Brain microvascular endothelial cell (primary cell): ENCODE results near the gene GSX2.

Experiments used
- DNase-seq: peaks from one replicate; pipeline ENCODE4 v3.0.0-alpha.2; 2020
- H3K27ac ChIP-seq: fragments of 250-450 bp; sonication (Bioruptor Pico); 2 replicates; pipeline ENCODE4 v1.5.1; 2020; ENCODE audit warnings: mild to moderate bottlenecking, moderate library complexity
- H3K27me3 ChIP-seq: fragments of 250-450 bp; sonication (Bioruptor Pico); replicated peaks from 2 replicates; pipeline ENCODE4 v1.5.1; 2020; ENCODE audit warnings: mild to moderate bottlenecking
- H3K36me3 ChIP-seq: fragments of 250-450 bp; sonication (Bioruptor Pico); replicated peaks from 2 replicates; pipeline ENCODE4 v1.5.1; 2020; ENCODE audit warnings: mild to moderate bottlenecking
- H3K4me3 ChIP-seq: 2 replicates; pipeline ENCODE4 v1.5.1; 2011; ENCODE audit warnings: low read depth, mild to moderate bottlenecking, control low read depth, low read length, moderate library complexity
- CTCF ChIP-seq: IDR thresholded peaks from 2 replicates; pipeline ENCODE4 v1.5.1; 2011; ENCODE audit warnings: low read depth, mild to moderate bottlenecking, moderate library complexity, low read length, control low read depth, inconsistent platforms; ENCODE audit errors: missing control alignments
- in situ Hi-C: cut with HindIII; loops from 2 replicates; pipeline ENCODE4 v1.10.0; 2017; ENCODE audit warnings: low sequenced_read_pairs, low pct_ligation_motif_present

GSX2 gene

GRCh38 chr4:54063737-54064316 lies 36.1 kb upstream of the GSX2 start:
- no peaks in the 10 kb centered on the region for H3K27me3 ChIP-seq
- H3K36me3 ChIP-seq: no peaks in the 10 kb centered on the region
- in situ Hi-C loops: no loop called here
- H3K27ac ChIP-seq: peak overlapping the region; percentile 82
- TF ChIP-seq CTCF: peak; percentile 4
- DNase-seq: no peak
- peak overlapping the region; percentile 83 for H3K4me3 ChIP-seq

GRCh38 chr4:54064317-54065111 lies 35.4 kb upstream of the GSX2 start, which contains the start of gene CHIC2:
Gene CHIC2, minus strand, starts transcription at chr4:54064605. Its CDS starts 305 bp downstream, at chr4:54064300.
- Histone ChIP-seq H3K27me3 (no peaks in the 10 kb centered on the region), H3K4me3 (peak within 1 kb of the TSS; percentile 83), H3K27ac (peak within 1 kb of the TSS; percentile 82), H3K36me3 (no peaks in the 10 kb centered on the region)
- DNase-seq: peak; percentile 93
- TF ChIP-seq CTCF: no peak
- in situ Hi-C loops: no loop called here

GRCh38 chr4:54065282-54066087 lies 34.5 kb upstream of the GSX2 start:
- no peak overlapping the region for H3K4me3 ChIP-seq
- no peak for DNase-seq
- no peaks in the 10 kb centered on the region for H3K27me3 ChIP-seq
- H3K36me3 ChIP-seq: no peaks in the 10 kb centered on the region
- no peak for TF ChIP-seq CTCF
- in situ Hi-C loops: no loop called here
- H3K27ac ChIP-seq: peak overlapping the region; percentile 82

- DNase-seq: no peak
- TF ChIP-seq CTCF: no peak
- Histone ChIP-seq H3K27me3 (no peaks in the 10 kb centered on the region), H3K4me3 (no peak overlapping the region), H3K36me3 (no peaks in the 10 kb centered on the region), H3K27ac (no peak overlapping the region)
- in situ Hi-C loops: no loop called here
These were observed 33.9 kb upstream of the GSX2 start for GRCh38 chr4:54066088-54066415.

GRCh38 chr4:54066718-54067129 lies 33.2 kb upstream of the GSX2 start:
- no peaks in the 10 kb centered on the region for H3K27me3 ChIP-seq
- no peak for DNase-seq
- no peak for TF ChIP-seq CTCF
- H3K4me3 ChIP-seq: no peak overlapping the region
- H3K27ac ChIP-seq: no peak overlapping the region
- no peaks in the 10 kb centered on the region for H3K36me3 ChIP-seq
- in situ Hi-C loops: no loop called here
